Transverse colon (tissue), 3 donors: Measurements from ENCODE around the gene DYNC1I1.

Source experiments
- POLR2A ChIP-seq: fragments of 450-650 bp; IDR thresholded peaks from one replicate; pipeline ENCODE4 v1.6.1; 2016; ENCODE audit warnings: antibody characterized with exemption, mild to moderate bottlenecking, moderate library complexity
- TF ChIP-seq, protein P1 (sequence below), 5 experiments: fragments of 200-600 bp in 3 of 5; fragments of 450-650 bp in 2 of 5; sonication (generic) in 3 of 5; IDR thresholded peaks; 1 replicate in 2 of 5; 2 replicates in 3 of 5; pipeline ENCODE4 v1.5.1; 2016 to 2017; ENCODE audit warnings: antibody characterized with exemption in 5 of 5, inconsistent platforms in 3 of 5, mild to moderate bottlenecking in 2 of 5, moderate library complexity in 1 of 5

DNA sequence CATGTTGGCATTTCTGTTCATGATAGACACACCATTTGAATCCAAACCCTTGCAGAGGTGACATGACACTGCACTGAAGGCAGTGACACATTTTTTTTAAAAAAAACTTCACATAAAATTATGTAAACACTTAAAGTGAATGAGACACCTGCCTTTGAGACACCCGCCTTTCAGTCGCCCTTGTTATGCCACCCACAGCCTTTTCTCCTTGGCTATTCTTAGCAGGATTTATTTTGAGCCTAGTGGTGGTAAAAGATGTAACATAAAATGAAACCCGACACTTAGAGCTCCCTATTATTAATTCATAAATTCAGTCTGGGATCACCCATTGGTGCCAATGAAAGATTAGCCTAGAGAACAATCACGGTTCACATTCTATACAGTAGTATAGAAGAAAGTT is 161.3 kb downstream of the DYNC1I1 start:
- TF ChIP-seq, protein P1, sequence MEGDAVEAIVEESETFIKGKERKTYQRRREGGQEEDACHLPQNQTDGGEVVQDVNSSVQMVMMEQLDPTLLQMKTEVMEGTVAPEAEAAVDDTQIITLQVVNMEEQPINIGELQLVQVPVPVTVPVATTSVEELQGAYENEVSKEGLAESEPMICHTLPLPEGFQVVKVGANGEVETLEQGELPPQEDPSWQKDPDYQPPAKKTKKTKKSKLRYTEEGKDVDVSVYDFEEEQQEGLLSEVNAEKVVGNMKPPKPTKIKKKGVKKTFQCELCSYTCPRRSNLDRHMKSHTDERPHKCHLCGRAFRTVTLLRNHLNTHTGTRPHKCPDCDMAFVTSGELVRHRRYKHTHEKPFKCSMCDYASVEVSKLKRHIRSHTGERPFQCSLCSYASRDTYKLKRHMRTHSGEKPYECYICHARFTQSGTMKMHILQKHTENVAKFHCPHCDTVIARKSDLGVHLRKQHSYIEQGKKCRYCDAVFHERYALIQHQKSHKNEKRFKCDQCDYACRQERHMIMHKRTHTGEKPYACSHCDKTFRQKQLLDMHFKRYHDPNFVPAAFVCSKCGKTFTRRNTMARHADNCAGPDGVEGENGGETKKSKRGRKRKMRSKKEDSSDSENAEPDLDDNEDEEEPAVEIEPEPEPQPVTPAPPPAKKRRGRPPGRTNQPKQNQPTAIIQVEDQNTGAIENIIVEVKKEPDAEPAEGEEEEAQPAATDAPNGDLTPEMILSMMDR (IDR thresholded peaks at IDR 0.05) = no peak
- TF ChIP-seq POLR2A = no peak
